Measurements from ENCODE around the gene PTGR1.
"Not testable (repeated sequence)": the region's sequence is repeated elsewhere in the genome, so short reads cannot be mapped to it uniquely, and the experiment has no call there.

Gene PTGR1

GRCh38 chr9:111599092-111599954, at the start of gene PTGR1:
Gene PTGR1, minus strand, starts transcription at chr9:111599647. Its CDS starts 2,225 bp downstream, at chr9:111597422.
- DNase-seq (ENCODE audit: low spot score): no peak

- DNase-seq (ENCODE audit: low spot score): no peak
These were observed 49.6 kb upstream of the PTGR1 start for GRCh38 chr9:111649016-111649415.

- DNase-seq (ENCODE audit: low spot score): no peak
These were observed 48.6 kb upstream of the PTGR1 start for GRCh38 chr9:111648066-111648465.

- DNase-seq (ENCODE audit: low spot score): no peak
These were observed 47.0 kb upstream of the PTGR1 start for GRCh38 chr9:111646417-111646816.

DNA sequence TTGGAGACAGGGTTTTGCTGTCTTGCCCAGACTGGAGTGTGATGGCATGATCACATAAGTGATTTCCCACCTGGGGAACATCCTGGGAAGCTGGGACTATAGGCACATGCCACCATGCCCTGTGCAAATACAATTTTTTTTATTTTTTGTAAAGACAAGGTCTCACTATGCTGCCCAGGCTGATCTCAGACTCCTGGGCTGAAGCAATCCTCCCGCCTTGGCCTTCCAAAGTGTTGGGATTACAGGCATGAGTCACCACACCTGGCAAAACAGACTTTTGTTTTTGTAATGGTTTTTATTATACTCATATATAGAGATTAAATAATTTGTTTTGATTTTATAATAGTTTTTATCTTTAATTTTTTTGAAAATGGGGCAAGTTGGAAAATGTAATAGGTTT, 46.4 kb upstream of the PTGR1 start:
- DNase-seq (ENCODE audit: low spot score): no peak

GRCh38 chr9:111644195-111644772, 44.8 kb upstream of the PTGR1 start:
- DNase-seq (ENCODE audit: low spot score): no peak

DNA sequence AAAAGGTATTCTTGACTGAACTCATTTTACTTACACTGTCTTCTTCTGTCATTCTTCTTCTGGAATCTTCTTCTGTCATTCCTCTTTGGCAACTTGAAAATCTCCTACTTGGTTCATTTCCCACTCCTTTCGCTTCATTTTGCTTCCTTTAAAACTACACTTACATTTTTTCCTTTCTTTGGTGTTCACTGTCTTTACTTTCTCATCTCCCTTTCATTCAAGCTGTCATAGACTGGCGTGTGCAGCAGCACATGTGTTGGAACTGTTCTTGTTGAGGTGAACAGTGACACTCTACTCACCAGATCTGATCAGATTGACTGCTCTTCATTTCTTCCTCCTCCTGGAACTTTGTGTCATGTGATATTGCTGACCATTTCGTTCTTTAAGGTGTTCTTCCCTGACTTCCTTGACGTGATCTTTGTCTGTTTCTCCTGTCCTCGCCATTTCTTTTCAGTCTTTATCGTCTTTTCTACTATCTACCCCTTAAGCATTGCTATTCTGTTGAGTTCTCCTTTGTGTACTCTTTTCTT, 38.0 kb upstream of the PTGR1 start:
- no peak for DNase-seq (ENCODE audit: low spot score)

- no peak for DNase-seq (ENCODE audit: low spot score)
These were observed 35.4 kb upstream of the PTGR1 start for GRCh38 chr9:111634860-111635259.

GRCh38 chr9:111633389-111633736, 33.9 kb upstream of the PTGR1 start:
- no peak for DNase-seq (ENCODE audit: low spot score)

- DNase-seq (ENCODE audit: low spot score): no peak
These were observed 33.4 kb upstream of the PTGR1 start for GRCh38 chr9:111632695-111633388.

DNA sequence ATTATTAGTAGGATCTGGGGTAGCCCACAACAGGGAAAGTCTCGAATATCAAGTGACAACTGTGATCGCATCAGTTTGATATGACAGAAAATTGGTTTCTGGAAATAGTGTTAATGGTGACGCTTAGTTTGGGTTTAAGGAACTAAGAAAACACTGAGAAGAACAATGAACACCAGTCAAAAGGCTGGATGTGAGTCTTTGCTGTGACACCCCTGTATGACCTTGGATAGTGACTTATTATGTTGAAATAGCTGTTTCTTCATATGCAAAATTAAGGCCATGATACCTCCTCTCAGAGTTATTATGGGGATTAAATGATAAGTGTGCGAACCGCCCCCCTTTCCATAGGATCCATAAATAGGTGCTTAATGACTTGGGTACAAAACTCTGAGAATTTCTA, 32.6 kb upstream of the PTGR1 start:
- no peak for DNase-seq (ENCODE audit: low spot score)

- DNase-seq (ENCODE audit: low spot score): peak; percentile 98
These were observed 31.9 kb upstream of the PTGR1 start, which contains the start of gene DNAJC25 for GRCh38 chr9:111631214-111631971. Gene DNAJC25, plus strand, starts transcription at chr9:111631334. Its CDS starts 74 bp downstream, at chr9:111631408.

GRCh38 chr9:111630964-111631213, 31.4 kb upstream of the PTGR1 start:
- no peak for DNase-seq (ENCODE audit: low spot score)

- no peak for DNase-seq (ENCODE audit: low spot score)
These were observed 30.9 kb upstream of the PTGR1 start for GRCh38 chr9:111630182-111630963.

DNA sequence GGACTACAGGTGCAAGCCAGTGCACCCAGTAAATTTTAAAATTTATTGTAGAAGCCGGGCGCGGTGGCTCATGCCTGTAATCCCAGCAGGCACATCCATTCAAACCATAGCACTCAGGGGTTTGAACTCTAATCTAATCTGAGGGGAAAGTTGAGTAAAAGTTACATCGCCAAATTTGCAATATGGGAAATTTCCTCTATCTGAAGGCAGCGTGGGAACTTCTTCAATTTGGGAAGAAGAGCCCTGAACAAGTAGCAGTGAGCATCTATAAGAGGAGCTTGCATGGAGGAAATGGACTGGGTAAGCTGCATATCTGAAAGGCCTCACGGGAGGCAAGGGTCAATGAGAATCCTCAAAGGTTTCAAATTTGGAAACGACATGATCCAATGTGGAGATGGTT, 29.0 kb upstream of the PTGR1 start:
- DNase-seq (ENCODE audit: low spot score): no peak

- DNase-seq (ENCODE audit: low spot score): no peak
These were observed 28.0 kb upstream of the PTGR1 start for GRCh38 chr9:111627260-111627963.

- no peak for DNase-seq (ENCODE audit: low spot score)
These were observed 23.2 kb upstream of the PTGR1 start for GRCh38 chr9:111622626-111623025.

DNA sequence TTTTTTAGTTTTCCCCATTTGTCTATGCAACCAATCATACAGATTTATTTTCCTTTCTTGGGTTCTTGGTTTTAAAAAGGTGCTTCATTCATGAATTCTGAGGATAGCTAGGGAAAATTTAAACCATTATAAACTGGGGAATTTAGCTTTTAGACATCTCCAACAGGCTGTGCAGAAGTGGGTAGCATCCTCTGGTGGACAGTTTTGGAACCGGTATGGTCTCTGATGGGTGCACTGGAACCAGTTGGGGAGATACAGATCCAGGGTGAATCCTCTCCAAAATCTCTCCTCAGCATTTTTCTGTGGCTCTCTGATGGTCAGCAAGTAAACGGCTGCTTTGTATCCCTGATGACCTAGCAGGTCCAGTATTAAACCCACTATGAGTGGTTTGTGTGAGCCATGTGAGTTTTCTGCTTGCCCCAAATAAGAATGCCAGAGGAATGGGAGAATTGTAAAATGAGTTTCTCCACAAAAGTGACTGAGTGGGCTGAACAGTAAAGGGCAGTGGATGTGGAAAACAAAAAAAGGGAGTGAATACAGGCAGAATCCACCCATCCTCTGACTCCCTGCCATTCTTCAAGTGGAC, 22.5 kb upstream of the PTGR1 start:
- peak; percentile 24 for DNase-seq (ENCODE audit: low spot score)

- DNase-seq (ENCODE audit: low spot score): not testable (repeated sequence)
These were observed 17.9 kb upstream of the PTGR1 start for GRCh38 chr9:111617349-111617748.

DNA sequence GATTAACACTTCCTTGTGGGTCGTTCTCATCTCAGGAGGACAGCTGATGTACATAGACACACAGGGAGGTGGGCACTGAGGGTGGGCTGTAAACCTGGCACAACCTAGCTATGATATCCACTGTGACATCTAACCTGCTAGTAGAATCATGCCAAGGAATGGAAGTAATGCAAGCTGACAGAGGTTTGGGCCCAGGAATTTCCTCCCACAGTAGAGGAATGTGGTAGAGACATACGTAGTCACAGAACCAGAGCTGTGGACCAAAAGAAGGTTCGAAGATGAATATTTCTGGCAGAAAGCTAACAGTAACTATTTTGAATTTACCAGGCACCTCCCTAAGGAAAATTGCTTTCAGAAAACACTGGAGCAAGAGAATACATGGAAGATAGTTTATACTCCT, 16.5 kb upstream of the PTGR1 start:
- no peak for DNase-seq (ENCODE audit: low spot score)
